NCI-H1048 (cell line): ENCODE data around the gene FSTL1.

Source experiments
- DNase-seq: peaks from one replicate; lab custom pipeline; 2025; lab: John Stamatoyannopoulos, UW

Gene FSTL1

GRCh38 chr3:120450600-120451271, at the start of gene FSTL1:
TSS of gene FSTL1 (minus strand) at chr3:120450992. CDS start at chr3:120450746, 246 bp downstream.
- DNase-seq = no peak

GRCh38 chr3:120498556-120499346, 48.0 kb upstream of the FSTL1 start:
- DNase-seq = no peak

- no peak for DNase-seq
Observed at GRCh38 chr3:120497818-120498217, 47.0 kb upstream of the FSTL1 start.

- DNase-seq = no peak
Observed at GRCh38 chr3:120497336-120497735, 46.5 kb upstream of the FSTL1 start.

GRCh38 chr3:120496278-120497002, 45.6 kb upstream of the FSTL1 start:
- no peak for DNase-seq

GRCh38 chr3:120495809-120496208, 45.0 kb upstream of the FSTL1 start:
- DNase-seq = no peak

GRCh38 chr3:120492103-120492502, 41.3 kb upstream of the FSTL1 start:
- DNase-seq = no peak

GRCh38 chr3:120489421-120489820, 38.6 kb upstream of the FSTL1 start:
- DNase-seq = no peak

GRCh38 chr3:120488296-120488695, 37.5 kb upstream of the FSTL1 start:
- DNase-seq = no peak

GRCh38 chr3:120487191-120487650, 36.4 kb upstream of the FSTL1 start:
- DNase-seq = no peak

GRCh38 chr3:120481081-120481480, 30.3 kb upstream of the FSTL1 start:
- no peak for DNase-seq

GRCh38 chr3:120477781-120478180, 27.0 kb upstream of the FSTL1 start:
- no peak for DNase-seq

- DNase-seq = no peak
Observed at GRCh38 chr3:120475722-120476377, 25.1 kb upstream of the FSTL1 start.

- no peak for DNase-seq
Observed at GRCh38 chr3:120473896-120474675, 23.3 kb upstream of the FSTL1 start.

GRCh38 chr3:120473389-120473788, 22.6 kb upstream of the FSTL1 start:
- DNase-seq = no peak

- DNase-seq = no peak
Observed at GRCh38 chr3:120472121-120472844, 21.5 kb upstream of the FSTL1 start.

GRCh38 chr3:120471643-120472042, 20.9 kb upstream of the FSTL1 start:
- DNase-seq = no peak

- DNase-seq = no peak
Observed at GRCh38 chr3:120470870-120471269, 20.1 kb upstream of the FSTL1 start.

- no peak for DNase-seq
Observed at GRCh38 chr3:120469882-120470301, 19.1 kb upstream of the FSTL1 start.

GRCh38 chr3:120469440-120469839, 18.6 kb upstream of the FSTL1 start:
- no peak for DNase-seq
